H9 (cell line): ENCODE results near the gene ABHD13. TPM values are rescaled to one million over a fixed set of nuclear protein-coding genes. Genes with fewer than 3 reads are reported as not detected.

ENCODE experiments used
- DNase-seq: peaks from one replicate; pipeline ENCODE4 v3.0.0-alpha.2; 2017
- H2AFZ ChIP-seq: one replicate; pipeline ENCODE4 v1.6.1; 2013; ENCODE audit warnings: mild to moderate bottlenecking, low read length, control low read depth, moderate library complexity
- H2AK5ac ChIP-seq: 2 replicates; pipeline ENCODE4 v1.6.1; 2013; ENCODE audit warnings: low read length, control low read depth, mixed read lengths; ENCODE audit not compliant: insufficient read length
- H2BK120ac ChIP-seq: one replicate; pipeline ENCODE4 v1.6.1; 2013; ENCODE audit warnings: low read depth, mild to moderate bottlenecking, low read length, control low read depth, inconsistent platforms; ENCODE audit not compliant: poor library complexity, severe bottlenecking
- H2BK12ac ChIP-seq: 2 replicates; pipeline ENCODE4 v1.6.1; 2013; ENCODE audit warnings: low read length, control low read depth, mixed read lengths, low read depth; ENCODE audit not compliant: insufficient read length
- H2BK15ac ChIP-seq: 2 replicates; pipeline ENCODE4 v1.6.1; 2013; ENCODE audit warnings: low read depth, low read length, control low read depth
- H2BK20ac ChIP-seq: one replicate; pipeline ENCODE4 v1.6.1; 2013; ENCODE audit warnings: low read depth, mild to moderate bottlenecking, low read length, control low read depth, inconsistent platforms; ENCODE audit not compliant: poor library complexity, severe bottlenecking
- H2BK5ac ChIP-seq: 2 replicates; pipeline ENCODE4 v1.6.1; 2013; ENCODE audit warnings: low read length, control low read depth, mixed read lengths; ENCODE audit not compliant: insufficient read length
- H3K14ac ChIP-seq: 2 replicates; pipeline ENCODE4 v1.6.1; 2013; ENCODE audit warnings: low read length, control low read depth; ENCODE audit not compliant: insufficient read depth
- H3K18ac ChIP-seq: 2 replicates; pipeline ENCODE4 v1.6.1; 2013; ENCODE audit warnings: low read depth, mild to moderate bottlenecking, mixed read lengths, low read length, control low read depth; ENCODE audit not compliant: insufficient read length
- H3K23ac ChIP-seq: 2 replicates; pipeline ENCODE4 v1.6.1; 2013; ENCODE audit warnings: low read length, control low read depth, mixed read lengths, low read depth; ENCODE audit not compliant: insufficient read length
- H3K23me2 ChIP-seq: 2 replicates; pipeline ENCODE4 v1.6.1; 2013; ENCODE audit warnings: low read depth, mild to moderate bottlenecking, mixed read lengths, low read length, control low read depth; ENCODE audit not compliant: insufficient read length, poor library complexity, severe bottlenecking
- H3K27ac ChIP-seq: 2 replicates; pipeline ENCODE4 v1.5.1; 2013; ENCODE audit warnings: low read length, control low read depth, mixed read lengths, low read depth; ENCODE audit not compliant: insufficient read length
- H3K27me3 ChIP-seq: 2 replicates; pipeline ENCODE4 v1.6.1; 2013; ENCODE audit warnings: low read length, control low read depth, inconsistent platforms; ENCODE audit not compliant: insufficient read depth
- H3K4ac ChIP-seq: 2 replicates; pipeline ENCODE4 v1.6.1; 2013; ENCODE audit warnings: low read depth, mild to moderate bottlenecking, control low read depth, inconsistent platforms, low read length, moderate library complexity
- H3K4me1 ChIP-seq: 2 replicates; pipeline ENCODE4 v1.6.1; 2013; ENCODE audit warnings: low read length, control low read depth, inconsistent platforms; ENCODE audit not compliant: insufficient read depth
- H3K4me2 ChIP-seq: 2 replicates; pipeline ENCODE4 v1.6.1; 2013; ENCODE audit warnings: low read length, control low read depth, mixed read lengths; ENCODE audit not compliant: insufficient read length, insufficient read depth
- H3K56ac ChIP-seq: 2 replicates; pipeline ENCODE4 v1.6.1; 2013; ENCODE audit warnings: low read depth, mild to moderate bottlenecking, mixed read lengths, low read length, control low read depth; ENCODE audit not compliant: insufficient read length
- H3K79me1 ChIP-seq: 2 replicates; pipeline ENCODE4 v1.6.1; 2013; ENCODE audit warnings: low read depth, mild to moderate bottlenecking, moderate library complexity, low read length, control low read depth, inconsistent platforms; ENCODE audit not compliant: insufficient read depth, poor library complexity, severe bottlenecking
- H3K79me2 ChIP-seq: 2 replicates; pipeline ENCODE4 v1.6.1; 2013; ENCODE audit warnings: low read length, control low read depth, inconsistent platforms; ENCODE audit not compliant: insufficient read depth
- H3K9ac ChIP-seq: 2 replicates; pipeline ENCODE4 v1.6.1; 2013; ENCODE audit warnings: low read length, control low read depth, mixed read lengths; ENCODE audit not compliant: insufficient read length; ENCODE audit errors: extremely low read depth
- H3K9me3 ChIP-seq: one replicate; pipeline ENCODE4 v1.6.1; 2013; ENCODE audit warnings: low read depth, low read length, inconsistent platforms; ENCODE audit not compliant: control insufficient read depth
- H3T11ph ChIP-seq: one replicate; pipeline ENCODE4 v1.6.1; 2013; ENCODE audit warnings: mild to moderate bottlenecking, low read length, control low read depth, inconsistent platforms
- H4K20me1 ChIP-seq: one replicate; pipeline ENCODE4 v1.6.1; 2013; ENCODE audit not compliant: control insufficient read depth, insufficient read length, insufficient read depth
- H4K5ac ChIP-seq: 2 replicates; pipeline ENCODE4 v1.6.1; 2013; ENCODE audit warnings: low read depth, mild to moderate bottlenecking, mixed read lengths, low read length, control low read depth; ENCODE audit not compliant: insufficient read length
- H4K8ac ChIP-seq: replicated peaks from 2 replicates; pipeline ENCODE4 v1.6.1; 2013; ENCODE audit warnings: low read length, control low read depth, mixed read lengths, low read depth; ENCODE audit not compliant: insufficient read length
- H4K91ac ChIP-seq: 2 replicates; pipeline ENCODE4 v1.6.1; 2013; ENCODE audit warnings: low read depth, mild to moderate bottlenecking, moderate library complexity, mixed read lengths, low read length, control low read depth; ENCODE audit not compliant: insufficient read length
- H3K27ac Mint-ChIP-seq, 3 experiments: 2 replicates in 2 of 3; 3 replicates in 1 of 3; pipeline ENCODE4 v1.8.0; 2020 to 2021; ENCODE audit warnings: mixed read lengths in 3 of 3, mild to moderate bottlenecking in 1 of 3, moderate library complexity in 1 of 3
- H3K27me3 Mint-ChIP-seq: 2 replicates; pipeline ENCODE4 v1.8.0; 2021; ENCODE audit warnings: low read depth, mild to moderate bottlenecking, moderate library complexity, mixed read lengths
- H3K36me3 Mint-ChIP-seq, 3 experiments: 2 replicates in 2 of 3; 3 replicates in 1 of 3; pipeline ENCODE4 v1.8.0; 2020 to 2021; ENCODE audit warnings: low read depth in 3 of 3, mixed read lengths in 3 of 3; ENCODE audit not compliant: insufficient read depth in 1 of 3
- H3K4me1 Mint-ChIP-seq, 2 experiments: 2 replicates each; pipeline ENCODE4 v1.8.0; 2020; ENCODE audit warnings: mixed read lengths in 2 of 2
- H3K4me3 Mint-ChIP-seq, 2 experiments: 2 replicates in 1 of 2; 3 replicates in 1 of 2; pipeline ENCODE4 v1.8.0; 2020 to 2021; ENCODE audit warnings: mild to moderate bottlenecking in 2 of 2, mixed read lengths in 2 of 2, moderate library complexity in 1 of 2
- H3K9me3 Mint-ChIP-seq, 2 experiments: 2 replicates in 1 of 2; 3 replicates in 1 of 2; pipeline ENCODE4 v1.8.0; 2020; ENCODE audit warnings: mild to moderate bottlenecking in 2 of 2, mixed read lengths in 2 of 2, moderate library complexity in 1 of 2
- WGBS: extraction: QIAGEN DNeasy Blood & Tissue Kit; methylation state at CpG from one replicate; pipeline ENCODE4 v1.1.7; 2013; ENCODE audit warnings: missing lambda C conversion rate, low lambda C conversion rate, mixed read lengths; ENCODE audit not compliant: insufficient read length; ENCODE audit errors: extremely low coverage; 5-methylcytosine and 5-hydroxymethylcytosine counted together
- total RNA-seq: library from RNA; stranded (reverse); gene quantifications from 2 replicates; pipeline ENCODE4 v1.2.1, GENCODE V29; 2021
- TF ChIP-seq, protein P1 (sequence below): fragments of 200-600 bp; sonication (generic); conservative IDR thresholded peaks from 3 replicates; pipeline ENCODE4 v1.8.0; 2021; ENCODE audit warnings: antibody characterized with exemption, mild to moderate bottlenecking

The ABHD13 gene
- total RNA-seq, 1 experiment from 2014 or later, result 6.2 TPM

- Histone ChIP-seq H3K9ac (no peak overlapping the region), H3K27ac (no peak overlapping the region), H3K79me2 (no peaks in the 10 kb centered on the region; the same call in 1 of the 2 replicates), H3K23ac (no peak overlapping the region), H3K56ac (no peak overlapping the region), H3K14ac (no peak overlapping the region), H3K4ac (no peak overlapping the region), H3K27me3 (no peaks in the 10 kb centered on the region), H3K23me2 (no peaks in the 10 kb centered on the region), H2BK12ac (no peak overlapping the region), H2BK15ac (no peak overlapping the region), H3K18ac (no peak overlapping the region), H4K91ac (no peak overlapping the region), H2BK5ac (no peak overlapping the region), H3T11ph (no peak overlapping the region), H2BK120ac (no peak overlapping the region), H3K4me1 (no peaks in the 10 kb centered on the region), H2AFZ (no peak overlapping the region), H4K20me1 (no peaks in the 10 kb centered on the region), H2BK20ac (no peak overlapping the region), H2AK5ac (no peak overlapping the region), H4K5ac (no peak overlapping the region), H3K79me1 (no peaks in the 10 kb centered on the region), H3K9me3 (no peaks in the 10 kb centered on the region), H4K8ac (no peak overlapping the region), H3K4me2 (no peak overlapping the region)
- no peak overlapping the region; a peak in 1 of 7 replicates for H3K27ac Mint-ChIP-seq
- no peak for DNase-seq
- no peaks in the 10 kb centered on the region; a peak in 1 of 7 replicates for H3K36me3 Mint-ChIP-seq
- H3K27me3 Mint-ChIP-seq, result no peaks in the 10 kb centered on the region
- no peak overlapping the region for H3K4me3 Mint-ChIP-seq
- H3K4me1 Mint-ChIP-seq, result no peaks in the 10 kb centered on the region
- WGBS, result no CpG with 5 or more reads among the region's 3 CpGs
- peaks cover 2 to 3% of the 10 kb centered on the region in 2 experiments; a peak in 3 of 5 replicates for H3K9me3 Mint-ChIP-seq
- TF ChIP-seq, protein P1, sequence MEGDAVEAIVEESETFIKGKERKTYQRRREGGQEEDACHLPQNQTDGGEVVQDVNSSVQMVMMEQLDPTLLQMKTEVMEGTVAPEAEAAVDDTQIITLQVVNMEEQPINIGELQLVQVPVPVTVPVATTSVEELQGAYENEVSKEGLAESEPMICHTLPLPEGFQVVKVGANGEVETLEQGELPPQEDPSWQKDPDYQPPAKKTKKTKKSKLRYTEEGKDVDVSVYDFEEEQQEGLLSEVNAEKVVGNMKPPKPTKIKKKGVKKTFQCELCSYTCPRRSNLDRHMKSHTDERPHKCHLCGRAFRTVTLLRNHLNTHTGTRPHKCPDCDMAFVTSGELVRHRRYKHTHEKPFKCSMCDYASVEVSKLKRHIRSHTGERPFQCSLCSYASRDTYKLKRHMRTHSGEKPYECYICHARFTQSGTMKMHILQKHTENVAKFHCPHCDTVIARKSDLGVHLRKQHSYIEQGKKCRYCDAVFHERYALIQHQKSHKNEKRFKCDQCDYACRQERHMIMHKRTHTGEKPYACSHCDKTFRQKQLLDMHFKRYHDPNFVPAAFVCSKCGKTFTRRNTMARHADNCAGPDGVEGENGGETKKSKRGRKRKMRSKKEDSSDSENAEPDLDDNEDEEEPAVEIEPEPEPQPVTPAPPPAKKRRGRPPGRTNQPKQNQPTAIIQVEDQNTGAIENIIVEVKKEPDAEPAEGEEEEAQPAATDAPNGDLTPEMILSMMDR, result no peak
Observed at GRCh38 chr13:108190897-108191296, 27.3 kb upstream of the ABHD13 start.
